Endothelial cell (in vitro differentiated cells): ENCODE data around the gene MADD. TPM values are rescaled to one million over a fixed set of nuclear protein-coding genes. Genes with fewer than 3 reads are reported as not detected.

Source experiments
- DNase-seq: peaks from one replicate; pipeline ENCODE4 v3.0.0; 2021; ENCODE audit warnings: low spot score
- H3K27ac Mint-ChIP-seq: one replicate; pipeline ENCODE4 v1.8.0; 2021; ENCODE audit warnings: mixed read lengths, inconsistent platforms; ENCODE audit not compliant: unreplicated experiment
- H3K27me3 Mint-ChIP-seq: one replicate; pipeline ENCODE4 v1.8.0; 2021; ENCODE audit warnings: mild to moderate bottlenecking, moderate library complexity, mixed read lengths, inconsistent platforms; ENCODE audit not compliant: unreplicated experiment
- H3K36me3 Mint-ChIP-seq: one replicate; pipeline ENCODE4 v1.8.0; 2021; ENCODE audit warnings: mild to moderate bottlenecking, low read depth, mixed read lengths, inconsistent platforms; ENCODE audit not compliant: unreplicated experiment
- H3K4me1 Mint-ChIP-seq: one replicate; pipeline ENCODE4 v1.8.0; 2021; ENCODE audit warnings: mild to moderate bottlenecking, mixed read lengths, inconsistent platforms; ENCODE audit not compliant: unreplicated experiment
- H3K4me3 Mint-ChIP-seq: one replicate; pipeline ENCODE4 v1.8.0; 2021; ENCODE audit warnings: mild to moderate bottlenecking, mixed read lengths, inconsistent platforms; ENCODE audit not compliant: unreplicated experiment
- H3K9me3 Mint-ChIP-seq: one replicate; pipeline ENCODE4 v1.8.0; 2021; ENCODE audit warnings: mixed read lengths, inconsistent platforms; ENCODE audit not compliant: unreplicated experiment
- total RNA-seq: library from RNA; stranded (reverse); fragmentation: NEBNext Ultra II Directional; extraction: Animal tissue kit (Norgen Biotek cat#: 25700); gene quantifications from one replicate; pipeline ENCODE4 v1.2.1, GENCODE V29; 2021; ENCODE audit not compliant: unreplicated experiment
- TF ChIP-seq, protein P1 (sequence below): fragments of 200-600 bp; sonication (generic); IDR thresholded peaks from one replicate; pipeline ENCODE4 v1.5.0; 2021; ENCODE audit warnings: antibody characterized with exemption; ENCODE audit not compliant: unreplicated experiment

Gene MADD
- total RNA-seq, 1 donor from 2014 or later = 61.2 TPM

GRCh38 chr11:47342036-47342803 lies 72.3 kb downstream of the MADD start:
- H3K36me3 Mint-ChIP-seq = no peaks in the 10 kb centered on the region
- no peak overlapping the region for H3K27ac Mint-ChIP-seq

DNA sequence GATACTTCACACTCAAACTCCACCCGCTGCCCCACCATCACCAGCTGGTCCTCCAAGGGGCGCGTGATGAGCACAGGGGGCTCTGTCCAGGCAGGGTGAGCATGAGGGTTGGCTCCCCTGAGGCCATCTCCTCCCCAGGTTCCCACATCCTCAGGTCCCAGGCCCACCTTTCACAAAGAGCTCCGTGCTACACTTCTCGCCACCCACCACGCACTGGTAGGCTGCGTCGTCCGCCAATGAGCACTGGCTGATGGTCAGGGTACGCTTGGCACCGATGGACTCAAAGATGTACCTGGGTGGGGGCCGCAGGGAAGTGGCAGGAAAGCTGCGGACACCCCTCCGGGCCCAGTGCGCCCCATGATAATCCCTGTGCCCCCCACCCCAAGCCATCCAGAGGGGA lies 72.9 kb downstream of the MADD start:
- no peaks in the 10 kb centered on the region for H3K9me3 Mint-ChIP-seq
- H3K4me3 Mint-ChIP-seq = no peak overlapping the region
- H3K27me3 Mint-ChIP-seq = peaks cover 18% of the 10 kb centered on the region
- H3K27ac Mint-ChIP-seq = no peak overlapping the region
- H3K36me3 Mint-ChIP-seq = no peaks in the 10 kb centered on the region
- no peak for DNase-seq
- no peaks in the 10 kb centered on the region for H3K4me1 Mint-ChIP-seq
- TF ChIP-seq, protein P1, sequence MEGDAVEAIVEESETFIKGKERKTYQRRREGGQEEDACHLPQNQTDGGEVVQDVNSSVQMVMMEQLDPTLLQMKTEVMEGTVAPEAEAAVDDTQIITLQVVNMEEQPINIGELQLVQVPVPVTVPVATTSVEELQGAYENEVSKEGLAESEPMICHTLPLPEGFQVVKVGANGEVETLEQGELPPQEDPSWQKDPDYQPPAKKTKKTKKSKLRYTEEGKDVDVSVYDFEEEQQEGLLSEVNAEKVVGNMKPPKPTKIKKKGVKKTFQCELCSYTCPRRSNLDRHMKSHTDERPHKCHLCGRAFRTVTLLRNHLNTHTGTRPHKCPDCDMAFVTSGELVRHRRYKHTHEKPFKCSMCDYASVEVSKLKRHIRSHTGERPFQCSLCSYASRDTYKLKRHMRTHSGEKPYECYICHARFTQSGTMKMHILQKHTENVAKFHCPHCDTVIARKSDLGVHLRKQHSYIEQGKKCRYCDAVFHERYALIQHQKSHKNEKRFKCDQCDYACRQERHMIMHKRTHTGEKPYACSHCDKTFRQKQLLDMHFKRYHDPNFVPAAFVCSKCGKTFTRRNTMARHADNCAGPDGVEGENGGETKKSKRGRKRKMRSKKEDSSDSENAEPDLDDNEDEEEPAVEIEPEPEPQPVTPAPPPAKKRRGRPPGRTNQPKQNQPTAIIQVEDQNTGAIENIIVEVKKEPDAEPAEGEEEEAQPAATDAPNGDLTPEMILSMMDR = no peak

More at GRCh38 chr11:47342036-47342803, 72.3 kb downstream of the MADD start:
- H3K27me3 Mint-ChIP-seq = peaks cover 19% of the 10 kb centered on the region
- no peak overlapping the region for H3K4me3 Mint-ChIP-seq
- TF ChIP-seq, protein P1 = no peak
- no peaks in the 10 kb centered on the region for H3K4me1 Mint-ChIP-seq
- DNase-seq = no peak
- H3K9me3 Mint-ChIP-seq = no peaks in the 10 kb centered on the region

DNA sequence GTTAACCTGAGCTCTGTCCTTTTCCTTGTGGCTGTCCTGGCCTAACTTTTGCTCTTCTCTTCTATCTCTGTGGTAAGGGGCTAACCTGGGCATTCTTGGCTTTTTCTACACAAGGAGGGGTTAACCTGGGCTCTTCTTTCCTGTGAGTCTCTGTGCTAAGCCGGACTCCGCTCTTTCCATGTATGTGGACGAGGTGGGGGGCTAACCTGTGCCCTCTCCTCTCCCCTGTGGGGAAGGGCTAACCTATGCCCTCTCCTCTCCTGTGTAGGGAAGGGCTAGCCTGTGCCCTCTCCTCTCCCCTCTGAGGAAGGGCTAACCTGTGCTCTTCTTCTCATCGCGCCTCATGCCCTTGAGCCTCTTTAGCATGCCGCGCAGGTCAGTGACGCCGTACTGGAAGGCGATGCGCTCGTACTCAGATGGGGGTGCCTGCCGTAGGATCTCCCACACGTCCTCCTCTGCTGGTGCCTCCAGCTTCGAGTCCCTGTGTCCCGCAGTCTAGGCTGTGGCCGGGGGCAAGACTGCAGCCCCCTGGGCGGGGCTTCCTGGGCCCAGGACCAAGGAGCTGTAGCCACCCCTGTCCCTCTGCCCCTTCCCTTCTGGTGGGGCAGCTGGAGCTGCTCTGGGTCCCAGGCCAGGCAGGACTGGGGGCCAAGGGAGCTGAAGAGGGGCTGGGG lies 76.1 kb downstream of the MADD start:
- Mint-ChIP-seq H3K4me3 (no peak overlapping the region), H3K27ac (no peak overlapping the region), H3K4me1 (no peaks in the 10 kb centered on the region), H3K27me3 (peaks cover 11% of the 10 kb centered on the region), H3K36me3 (no peaks in the 10 kb centered on the region), H3K9me3 (no peaks in the 10 kb centered on the region)
- no peak for DNase-seq
- TF ChIP-seq, protein P1 = no peak

GRCh38 chr11:47347137-47347536 lies 77.2 kb downstream of the MADD start:
- Mint-ChIP-seq H3K9me3 (no peaks in the 10 kb centered on the region), H3K27ac (no peak overlapping the region), H3K4me1 (no peaks in the 10 kb centered on the region), H3K36me3 (no peaks in the 10 kb centered on the region), H3K27me3 (peaks cover 10% of the 10 kb centered on the region), H3K4me3 (no peak overlapping the region)
- TF ChIP-seq, protein P1 = no peak
- DNase-seq = no peak
